Activated naive CD8-positive, alpha-beta T cell treated with anti-CD3 and anti-CD28 coated beads for 36 hours (primary cell): ENCODE results near the gene LHFPL2. TPM values are rescaled to one million over a fixed set of nuclear protein-coding genes. Genes with fewer than 3 reads are reported as not detected.

Source experiments
- DNase-seq: peaks from one replicate; pipeline ENCODE4 v3.0.0; 2021
- H3K27ac Mint-ChIP-seq: one replicate; pipeline ENCODE4 v1.8.0; 2022; ENCODE audit warnings: mild to moderate bottlenecking, moderate library complexity, mixed read lengths
- H3K27me3 Mint-ChIP-seq: one replicate; pipeline ENCODE4 v1.8.0; 2022; ENCODE audit warnings: mild to moderate bottlenecking, mixed read lengths
- H3K36me3 Mint-ChIP-seq: one replicate; pipeline ENCODE4 v1.8.0; 2021; ENCODE audit warnings: mild to moderate bottlenecking, mixed read lengths
- H3K4me1 Mint-ChIP-seq: one replicate; pipeline ENCODE4 v1.8.0; 2021; ENCODE audit warnings: mixed read lengths
- H3K4me3 Mint-ChIP-seq: one replicate; pipeline ENCODE4 v1.8.0; 2022; ENCODE audit warnings: mild to moderate bottlenecking, moderate library complexity, mixed read lengths
- H3K9me3 Mint-ChIP-seq: one replicate; pipeline ENCODE4 v1.8.0; 2022; ENCODE audit warnings: mixed read lengths
- total RNA-seq, 2 experiments: library from RNA; stranded (reverse); gene quantifications; one replicate each; pipeline ENCODE4 v1.2.3, GENCODE V29; 2021

The LHFPL2 gene
- total RNA-seq, 2 experiments from 2014 or later = 0.12 to 0.40 TPM

DNA sequence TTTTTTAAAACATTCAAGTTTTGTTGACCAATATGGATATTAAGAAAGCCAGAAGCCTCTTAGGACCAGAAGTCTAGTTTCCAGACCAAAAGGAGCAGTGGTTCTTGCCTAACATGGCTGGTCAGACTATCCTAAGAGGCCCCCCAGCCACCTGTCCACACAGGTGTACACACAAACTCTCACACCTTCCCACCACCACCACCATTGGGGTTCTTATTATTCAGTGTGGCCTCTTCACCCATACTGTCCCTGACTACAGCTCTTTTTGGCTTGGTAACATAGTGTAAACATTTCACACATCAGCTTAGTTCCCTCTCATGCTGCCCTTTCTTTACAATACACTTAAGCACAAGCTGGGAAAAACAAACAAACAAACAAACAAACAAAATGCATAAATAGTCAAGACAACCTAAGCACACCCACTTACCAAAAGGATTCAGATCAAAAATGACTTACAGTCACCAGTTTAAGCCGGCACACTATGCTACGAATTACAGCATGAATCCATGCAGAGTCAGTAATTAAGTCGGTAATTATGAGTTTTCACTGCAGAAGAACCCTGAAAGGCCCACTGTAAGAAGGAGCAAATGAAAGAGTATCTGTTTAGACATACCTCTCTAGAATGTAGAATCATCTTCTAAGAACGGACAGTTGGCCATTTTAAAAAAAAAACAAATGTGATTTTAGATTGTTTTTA is 9.5 kb downstream of the LHFPL2 start:
- Mint-ChIP-seq H3K27me3 (peaks cover 18% of the 10 kb centered on the region), H3K4me3 (no peak overlapping the region), H3K27ac (no peak overlapping the region), H3K4me1 (no peaks in the 10 kb centered on the region), H3K9me3 (no peaks in the 10 kb centered on the region), H3K36me3 (no peaks in the 10 kb centered on the region)
- DNase-seq = no peak

DNA sequence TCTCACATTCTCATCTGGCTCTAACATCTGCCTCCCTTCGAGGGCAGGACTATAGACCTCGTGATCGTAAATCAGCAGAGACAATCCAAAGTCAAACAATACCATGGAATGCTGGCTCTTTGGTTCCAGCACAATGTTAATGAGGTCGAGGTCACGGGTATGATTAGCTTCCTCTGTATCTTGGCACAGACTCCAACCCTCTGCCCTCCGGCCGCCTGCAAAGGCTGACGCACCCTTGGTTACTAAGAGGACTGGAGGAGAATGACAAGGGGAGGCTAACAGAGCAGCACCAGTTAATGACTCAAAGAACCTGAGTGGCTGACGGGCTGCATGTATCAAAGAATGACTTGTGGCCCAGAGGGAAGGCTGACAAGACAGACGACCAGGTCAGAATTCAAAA is 10.1 kb downstream of the LHFPL2 start:
- H3K9me3 Mint-ChIP-seq = no peaks in the 10 kb centered on the region
- H3K27ac Mint-ChIP-seq = no peak overlapping the region
- H3K36me3 Mint-ChIP-seq = no peaks in the 10 kb centered on the region
- H3K27me3 Mint-ChIP-seq = peaks cover 12% of the 10 kb centered on the region
- no peak overlapping the region for H3K4me3 Mint-ChIP-seq
- no peaks in the 10 kb centered on the region for H3K4me1 Mint-ChIP-seq
- DNase-seq = no peak

DNA sequence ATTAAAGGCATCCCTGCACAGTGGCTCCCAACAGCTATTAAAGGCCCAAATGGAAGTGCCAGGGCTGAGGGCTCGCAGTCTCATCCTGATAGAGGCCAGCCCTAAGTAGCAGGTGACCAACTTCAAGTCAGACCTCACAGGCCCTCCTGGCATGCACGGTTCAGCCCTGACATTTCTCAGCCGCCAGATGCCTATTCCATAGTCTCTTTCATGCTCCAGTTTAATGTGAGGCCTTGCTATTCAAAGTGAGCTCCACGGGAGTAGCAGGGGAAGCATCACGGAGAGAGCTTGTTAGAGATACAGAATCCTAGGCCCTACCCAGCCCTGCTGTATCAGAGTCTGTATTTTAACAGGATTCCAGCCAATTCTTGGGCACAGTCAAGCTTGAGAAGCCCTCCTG is 11.1 kb downstream of the LHFPL2 start:
- DNase-seq = no peak
- Mint-ChIP-seq H3K4me1 (no peaks in the 10 kb centered on the region), H3K9me3 (no peaks in the 10 kb centered on the region), H3K4me3 (no peak overlapping the region), H3K27me3 (peaks cover 8% of the 10 kb centered on the region), H3K27ac (no peak overlapping the region), H3K36me3 (no peaks in the 10 kb centered on the region)

- Mint-ChIP-seq H3K27me3 (peaks cover 5% of the 10 kb centered on the region), H3K27ac (no peak overlapping the region), H3K36me3 (no peaks in the 10 kb centered on the region), H3K9me3 (no peaks in the 10 kb centered on the region), H3K4me1 (no peaks in the 10 kb centered on the region), H3K4me3 (no peak overlapping the region)
- DNase-seq = no peak
These were observed 11.9 kb downstream of the LHFPL2 start for GRCh38 chr5:78636682-78637081.

DNA sequence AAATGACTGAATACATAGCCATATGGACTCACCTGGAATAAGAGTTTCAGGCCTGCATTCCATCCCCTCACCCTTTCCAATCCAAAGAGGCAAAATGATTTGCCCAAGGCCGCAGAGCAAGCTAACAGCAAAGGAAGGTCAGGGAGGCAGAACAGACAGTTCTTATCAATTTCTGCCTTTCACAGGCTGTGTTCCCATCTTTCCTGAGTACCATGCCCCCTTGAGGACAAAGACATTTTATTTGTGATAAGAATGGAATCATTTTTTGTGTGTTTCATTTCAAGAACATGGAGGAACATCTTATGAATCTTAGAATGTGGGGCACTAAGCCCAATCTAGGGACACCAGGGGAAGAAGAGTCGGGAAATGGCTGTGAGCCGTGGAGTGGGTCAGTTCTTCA is 13.9 kb downstream of the LHFPL2 start:
- H3K4me1 Mint-ChIP-seq = no peaks in the 10 kb centered on the region
- no peak overlapping the region for H3K4me3 Mint-ChIP-seq
- no peaks in the 10 kb centered on the region for H3K27me3 Mint-ChIP-seq
- no peaks in the 10 kb centered on the region for H3K36me3 Mint-ChIP-seq
- no peak overlapping the region for H3K27ac Mint-ChIP-seq
- no peaks in the 10 kb centered on the region for H3K9me3 Mint-ChIP-seq
- DNase-seq = no peak

GRCh38 chr5:78634229-78634628 is 14.3 kb downstream of the LHFPL2 start:
- Mint-ChIP-seq H3K27ac (no peak overlapping the region), H3K9me3 (no peaks in the 10 kb centered on the region), H3K36me3 (no peaks in the 10 kb centered on the region), H3K4me1 (no peaks in the 10 kb centered on the region), H3K27me3 (no peaks in the 10 kb centered on the region), H3K4me3 (no peak overlapping the region)
- DNase-seq = no peak

DNA sequence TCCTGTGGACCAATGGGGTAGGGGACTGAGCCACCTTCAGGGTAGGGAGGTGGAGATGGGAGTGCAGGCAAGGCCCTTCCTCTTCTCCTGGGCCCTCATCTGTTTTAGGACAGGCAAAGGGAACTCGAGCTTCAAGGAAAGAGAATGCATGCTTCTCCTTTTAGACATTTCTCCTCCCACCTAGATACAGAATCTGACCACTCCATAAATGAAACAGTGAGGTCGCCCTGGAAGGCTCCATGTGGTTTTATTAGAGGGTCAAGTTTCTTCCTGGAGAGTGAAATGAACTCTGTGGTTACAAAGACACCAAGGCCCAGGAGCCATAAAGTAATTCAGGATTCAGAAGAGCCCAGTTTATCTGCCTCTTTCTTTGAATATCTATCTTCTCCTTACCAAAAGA is 14.9 kb downstream of the LHFPL2 start:
- no peaks in the 10 kb centered on the region for H3K4me1 Mint-ChIP-seq
- no peak for DNase-seq
- H3K27ac Mint-ChIP-seq = no peak overlapping the region
- H3K4me3 Mint-ChIP-seq = no peak overlapping the region
- no peaks in the 10 kb centered on the region for H3K36me3 Mint-ChIP-seq
- no peaks in the 10 kb centered on the region for H3K27me3 Mint-ChIP-seq
- no peaks in the 10 kb centered on the region for H3K9me3 Mint-ChIP-seq

- H3K36me3 Mint-ChIP-seq = no peaks in the 10 kb centered on the region
- H3K4me1 Mint-ChIP-seq = no peaks in the 10 kb centered on the region
- no peaks in the 10 kb centered on the region for H3K9me3 Mint-ChIP-seq
- no peak overlapping the region for H3K4me3 Mint-ChIP-seq
- no peaks in the 10 kb centered on the region for H3K27me3 Mint-ChIP-seq
- H3K27ac Mint-ChIP-seq = no peak overlapping the region
- no peak for DNase-seq
These were observed 16.1 kb downstream of the LHFPL2 start for GRCh38 chr5:78632467-78632866.

GRCh38 chr5:78631931-78632330 is 16.6 kb downstream of the LHFPL2 start:
- H3K27me3 Mint-ChIP-seq = no peaks in the 10 kb centered on the region
- H3K27ac Mint-ChIP-seq = no peak overlapping the region
- H3K4me3 Mint-ChIP-seq = no peak overlapping the region
- H3K4me1 Mint-ChIP-seq = no peaks in the 10 kb centered on the region
- no peak for DNase-seq
- H3K9me3 Mint-ChIP-seq = no peaks in the 10 kb centered on the region
- H3K36me3 Mint-ChIP-seq = no peaks in the 10 kb centered on the region

GRCh38 chr5:78630047-78630446 is 18.5 kb downstream of the LHFPL2 start:
- no peaks in the 10 kb centered on the region for H3K27me3 Mint-ChIP-seq
- no peaks in the 10 kb centered on the region for H3K4me1 Mint-ChIP-seq
- no peaks in the 10 kb centered on the region for H3K9me3 Mint-ChIP-seq
- no peak overlapping the region for H3K27ac Mint-ChIP-seq
- H3K4me3 Mint-ChIP-seq = no peak overlapping the region
- DNase-seq = no peak
- no peaks in the 10 kb centered on the region for H3K36me3 Mint-ChIP-seq

GRCh38 chr5:78629624-78630023 is 18.9 kb downstream of the LHFPL2 start:
- Mint-ChIP-seq H3K27me3 (no peaks in the 10 kb centered on the region), H3K36me3 (no peaks in the 10 kb centered on the region), H3K27ac (no peak overlapping the region), H3K9me3 (no peaks in the 10 kb centered on the region), H3K4me1 (no peaks in the 10 kb centered on the region), H3K4me3 (no peak overlapping the region)
- DNase-seq = no peak

- H3K27me3 Mint-ChIP-seq = no peaks in the 10 kb centered on the region
- H3K4me1 Mint-ChIP-seq = no peaks in the 10 kb centered on the region
- no peak for DNase-seq
- H3K27ac Mint-ChIP-seq = no peak overlapping the region
- no peak overlapping the region for H3K4me3 Mint-ChIP-seq
- H3K9me3 Mint-ChIP-seq = no peaks in the 10 kb centered on the region
- no peaks in the 10 kb centered on the region for H3K36me3 Mint-ChIP-seq
These were observed 20.1 kb downstream of the LHFPL2 start for GRCh38 chr5:78628270-78628992.

GRCh38 chr5:78627766-78628165 is 20.8 kb downstream of the LHFPL2 start:
- no peak for DNase-seq
- Mint-ChIP-seq H3K27ac (no peak overlapping the region), H3K9me3 (no peaks in the 10 kb centered on the region), H3K4me3 (no peak overlapping the region), H3K27me3 (no peaks in the 10 kb centered on the region), H3K4me1 (no peaks in the 10 kb centered on the region), H3K36me3 (no peaks in the 10 kb centered on the region)

GRCh38 chr5:78627175-78627574 is 21.4 kb downstream of the LHFPL2 start:
- H3K9me3 Mint-ChIP-seq = no peaks in the 10 kb centered on the region
- no peak for DNase-seq
- no peak overlapping the region for H3K4me3 Mint-ChIP-seq
- H3K27ac Mint-ChIP-seq = no peak overlapping the region
- no peaks in the 10 kb centered on the region for H3K27me3 Mint-ChIP-seq
- H3K36me3 Mint-ChIP-seq = no peaks in the 10 kb centered on the region
- no peaks in the 10 kb centered on the region for H3K4me1 Mint-ChIP-seq

DNA sequence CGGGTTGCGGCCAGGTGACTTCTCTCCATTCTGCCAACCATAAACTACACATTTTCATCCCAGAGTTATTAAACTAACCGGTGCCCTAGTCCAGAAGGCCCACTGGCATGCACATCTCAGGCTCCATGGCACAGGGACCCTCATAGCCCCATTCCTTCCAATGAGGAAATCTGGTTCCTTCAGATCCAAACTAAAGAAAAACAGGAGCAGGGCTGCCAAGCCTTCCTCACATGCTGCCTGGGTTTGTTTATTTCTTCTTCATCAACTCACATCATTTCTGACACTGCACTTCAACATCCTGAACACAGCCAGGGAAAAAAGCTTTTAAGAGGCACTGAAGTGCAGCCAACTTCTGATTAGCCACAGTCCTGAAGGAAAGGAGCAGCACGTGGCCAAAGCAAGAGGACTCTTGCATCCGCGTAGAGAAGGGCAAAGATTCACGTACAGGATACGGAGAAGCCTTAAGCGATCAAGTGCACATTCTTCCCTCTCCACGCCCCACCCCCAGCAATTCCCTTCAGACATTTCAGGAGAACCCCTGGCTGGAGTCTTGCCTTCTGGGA is 22.5 kb downstream of the LHFPL2 start:
- no peaks in the 10 kb centered on the region for H3K4me1 Mint-ChIP-seq
- no peak for DNase-seq
- H3K36me3 Mint-ChIP-seq = no peaks in the 10 kb centered on the region
- no peaks in the 10 kb centered on the region for H3K9me3 Mint-ChIP-seq
- H3K27me3 Mint-ChIP-seq = no peaks in the 10 kb centered on the region
- no peak overlapping the region for H3K4me3 Mint-ChIP-seq
- H3K27ac Mint-ChIP-seq = no peak overlapping the region

DNA sequence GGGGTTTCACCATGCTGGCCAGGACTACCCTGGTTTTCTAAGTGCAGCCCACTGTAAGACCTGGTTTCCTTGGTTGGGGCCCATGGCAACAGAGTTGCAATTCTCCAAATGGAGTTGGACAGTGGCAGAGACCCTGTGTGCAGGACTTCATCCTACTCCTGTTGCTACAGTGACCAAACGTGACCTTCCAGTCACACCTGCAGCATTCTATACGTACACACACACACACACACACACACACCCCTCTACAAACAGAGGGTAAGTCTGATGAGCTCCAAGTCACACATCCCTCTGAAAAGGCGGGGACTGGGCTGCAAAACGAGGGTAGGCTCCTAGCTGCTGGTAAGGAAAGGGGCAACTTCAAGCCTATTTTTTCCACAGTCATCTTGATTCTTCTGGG is 23.6 kb downstream of the LHFPL2 start:
- no peaks in the 10 kb centered on the region for H3K27me3 Mint-ChIP-seq
- no peaks in the 10 kb centered on the region for H3K9me3 Mint-ChIP-seq
- no peak overlapping the region for H3K27ac Mint-ChIP-seq
- no peak overlapping the region for H3K4me3 Mint-ChIP-seq
- H3K36me3 Mint-ChIP-seq = no peaks in the 10 kb centered on the region
- no peak for DNase-seq
- no peaks in the 10 kb centered on the region for H3K4me1 Mint-ChIP-seq
